ENCODE measurements around the gene EIF5A. TPM values are rescaled to one million over a fixed set of nuclear protein-coding genes. Genes with fewer than 3 reads are reported as not detected.

Gene EIF5A
- polyA plus RNA-seq, 1 donor (not counting 4 experiments of a cell fraction or from before 2014, with no cell fraction given) = 948 TPM

DNA sequence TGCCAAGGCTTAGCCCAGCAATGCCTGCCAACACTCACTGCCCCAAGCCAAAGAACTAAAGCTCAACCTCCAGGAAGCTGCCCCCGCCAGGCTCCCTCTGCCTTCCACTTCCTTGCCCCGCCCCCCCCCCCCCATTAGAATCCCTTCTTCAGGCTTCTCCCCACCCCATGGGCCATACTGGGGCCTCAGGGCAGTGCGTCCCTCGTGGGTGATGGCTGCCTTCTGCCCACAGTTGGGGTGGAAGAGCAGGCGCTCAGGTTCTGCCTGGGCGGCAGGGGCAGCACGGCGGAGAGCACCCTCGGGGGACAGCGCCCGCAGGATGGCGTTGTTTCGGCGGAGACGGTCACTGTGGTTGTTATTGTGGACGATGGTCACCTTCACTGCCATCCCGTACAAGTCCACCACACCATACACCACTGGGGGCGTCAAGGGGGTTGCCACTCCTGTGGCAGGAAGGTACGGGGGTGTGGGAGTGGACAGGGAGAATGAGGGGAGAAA, 17.7 kb downstream of the EIF5A start:
- FAIRE-seq = no peak
- Histone ChIP-seq H3K9me3 (ENCODE audit: control insufficient read depth, low read depth, low read length) (no peaks in the 10 kb centered on the region), H3K4me1 (ENCODE audit: control insufficient read depth, extremely low read depth, insufficient read depth, low read length) (peaks cover 5% of the 10 kb centered on the region), H3K4me2 (ENCODE audit: control insufficient read depth, extremely low read depth, insufficient read depth, low read depth, low read length) (no peak overlapping the region), H3K9me1 (ENCODE audit: control insufficient read depth, extremely low read depth, insufficient read depth, low read length) (peaks cover 2% of the 10 kb centered on the region), H4K20me1 (ENCODE audit: control insufficient read depth, extremely low read depth, insufficient read depth, low read length) (no peaks in the 10 kb centered on the region), H3K27ac (ENCODE audit: control insufficient read depth, insufficient read depth, low read length) (no peak overlapping the region), H2AFZ (ENCODE audit: control insufficient read depth, low read length) (no peak overlapping the region), H3K9ac (ENCODE audit: control insufficient read depth, extremely low read depth, insufficient read depth, low read length) (no peak overlapping the region), H3K27me3 (ENCODE audit: control insufficient read depth, extremely low read depth, insufficient read depth, low read length) (no peaks in the 10 kb centered on the region), H3K4me3 (ENCODE audit: control insufficient read depth in 2 of 3, extremely low read depth in 1 of 3, insufficient read depth in 2 of 3, low read depth in 1 of 3, low read length in 3 of 3) (no peak overlapping the region), H3K36me3 (ENCODE audit: control insufficient read depth in 2 of 2, extremely low read depth in 1 of 2, insufficient read depth in 2 of 2, low read length in 2 of 2) (peaks cover 39 to 60% of the 10 kb centered on the region in 2 experiments), H3K79me2 (ENCODE audit: control insufficient read depth, insufficient read depth, low read length) (peaks cover 17% of the 10 kb centered on the region)
- dilution Hi-C loops (cut with MboI; ENCODE audit: extremely low pct_ligation_motif_present, low sequenced_read_pairs) = no loop called here
- DNase-seq (ENCODE audit: low read depth, low spot score) = no peak
- TF ChIP-seq, protein P1, sequence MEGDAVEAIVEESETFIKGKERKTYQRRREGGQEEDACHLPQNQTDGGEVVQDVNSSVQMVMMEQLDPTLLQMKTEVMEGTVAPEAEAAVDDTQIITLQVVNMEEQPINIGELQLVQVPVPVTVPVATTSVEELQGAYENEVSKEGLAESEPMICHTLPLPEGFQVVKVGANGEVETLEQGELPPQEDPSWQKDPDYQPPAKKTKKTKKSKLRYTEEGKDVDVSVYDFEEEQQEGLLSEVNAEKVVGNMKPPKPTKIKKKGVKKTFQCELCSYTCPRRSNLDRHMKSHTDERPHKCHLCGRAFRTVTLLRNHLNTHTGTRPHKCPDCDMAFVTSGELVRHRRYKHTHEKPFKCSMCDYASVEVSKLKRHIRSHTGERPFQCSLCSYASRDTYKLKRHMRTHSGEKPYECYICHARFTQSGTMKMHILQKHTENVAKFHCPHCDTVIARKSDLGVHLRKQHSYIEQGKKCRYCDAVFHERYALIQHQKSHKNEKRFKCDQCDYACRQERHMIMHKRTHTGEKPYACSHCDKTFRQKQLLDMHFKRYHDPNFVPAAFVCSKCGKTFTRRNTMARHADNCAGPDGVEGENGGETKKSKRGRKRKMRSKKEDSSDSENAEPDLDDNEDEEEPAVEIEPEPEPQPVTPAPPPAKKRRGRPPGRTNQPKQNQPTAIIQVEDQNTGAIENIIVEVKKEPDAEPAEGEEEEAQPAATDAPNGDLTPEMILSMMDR (optimal IDR thresholded peaks at IDR 0.05 in 1 of 3, IDR thresholded peaks at IDR 0.05 in 1 of 3, conservative IDR thresholded peaks at IDR 0.05 in 1 of 3; ENCODE audit: extremely low read depth in 1 of 3, insufficient read depth in 2 of 3, low read length in 3 of 3) = no peak
- TF ChIP-seq EZH2 (IDR thresholded peaks at IDR 0.05; ENCODE audit: low read length) = no peak

DNA sequence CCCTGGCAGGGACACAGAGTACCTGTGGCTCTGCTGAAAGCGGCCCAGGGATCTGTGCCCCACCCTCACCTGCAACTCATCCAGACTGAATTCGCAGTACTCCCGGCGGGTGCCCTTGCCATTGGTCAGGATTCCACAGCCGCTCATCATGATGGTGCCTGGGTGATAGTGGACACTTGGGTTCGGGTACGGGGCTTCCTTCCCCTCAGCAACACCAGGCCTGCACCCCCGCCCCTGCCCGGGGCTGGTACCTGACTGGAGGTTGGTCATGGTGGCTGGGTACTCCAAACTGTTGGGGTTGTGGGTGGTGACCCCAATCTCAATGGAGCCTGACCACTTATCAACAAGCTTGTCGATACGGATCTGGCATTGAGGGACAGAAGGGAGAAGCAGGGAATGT, 18.8 kb downstream of the EIF5A start:
- no peak for DNase-seq (ENCODE audit: low read depth, low spot score)
- H3K9ac ChIP-seq (ENCODE audit: control insufficient read depth, extremely low read depth, insufficient read depth, low read length) = no peak overlapping the region
- peaks cover 8% of the 10 kb centered on the region for H3K4me1 ChIP-seq (ENCODE audit: control insufficient read depth, extremely low read depth, insufficient read depth, low read length)
- no peak overlapping the region for H3K4me3 ChIP-seq (ENCODE audit: control insufficient read depth in 2 of 3, extremely low read depth in 1 of 3, insufficient read depth in 2 of 3, low read depth in 1 of 3, low read length in 3 of 3)
- no peaks in the 10 kb centered on the region for H3K27me3 ChIP-seq (ENCODE audit: control insufficient read depth, extremely low read depth, insufficient read depth, low read length)
- TF ChIP-seq, protein P1 (optimal IDR thresholded peaks at IDR 0.05 in 1 of 3, IDR thresholded peaks at IDR 0.05 in 1 of 3, conservative IDR thresholded peaks at IDR 0.05 in 1 of 3; ENCODE audit: extremely low read depth in 1 of 3, insufficient read depth in 2 of 3, low read length in 3 of 3) = no peak
- no peak for TF ChIP-seq EZH2 (IDR thresholded peaks at IDR 0.05; ENCODE audit: low read length)
- H3K36me3 ChIP-seq (ENCODE audit: control insufficient read depth in 2 of 2, extremely low read depth in 1 of 2, insufficient read depth in 2 of 2, low read length in 2 of 2) = peaks cover 35 to 51% of the 10 kb centered on the region in 2 experiments
- H3K27ac ChIP-seq (ENCODE audit: control insufficient read depth, insufficient read depth, low read length) = no peak overlapping the region
- H3K9me3 ChIP-seq (ENCODE audit: control insufficient read depth, low read depth, low read length) = no peaks in the 10 kb centered on the region
- H3K9me1 ChIP-seq (ENCODE audit: control insufficient read depth, extremely low read depth, insufficient read depth, low read length) = peaks cover 2% of the 10 kb centered on the region
- H3K4me2 ChIP-seq (ENCODE audit: control insufficient read depth, extremely low read depth, insufficient read depth, low read depth, low read length) = no peak overlapping the region
- no peak overlapping the region for H2AFZ ChIP-seq (ENCODE audit: control insufficient read depth, low read length)
- H3K79me2 ChIP-seq (ENCODE audit: control insufficient read depth, insufficient read depth, low read length) = peaks cover 17% of the 10 kb centered on the region
- no peaks in the 10 kb centered on the region for H4K20me1 ChIP-seq (ENCODE audit: control insufficient read depth, extremely low read depth, insufficient read depth, low read length)
- dilution Hi-C loops (cut with MboI; ENCODE audit: extremely low pct_ligation_motif_present, low sequenced_read_pairs) = no loop called here
- FAIRE-seq = no peak

Data from keratinocyte (primary cell).